ENCODE data around the gene ALPG.
"Not testable (repeated sequence)": the region's sequence is repeated elsewhere in the genome, so short reads cannot be mapped to it uniquely, and the experiment has no call there.

Gene ALPG

GRCh38 chr2:232395586-232395985 lies 11.1 kb upstream of the ALPG start:
- in situ Hi-C loops (cut with HindIII; ENCODE audit: low pct_unique_long_range_greater_than_20kb, low sequenced_read_pairs): no loop called here
- DNase-seq (ENCODE audit: low read depth in 1 of 2, low spot score in 1 of 2): no peak
- TF ChIP-seq JUND (IDR thresholded peaks at IDR 0.05; ENCODE audit: low read depth): no peak

DNA sequence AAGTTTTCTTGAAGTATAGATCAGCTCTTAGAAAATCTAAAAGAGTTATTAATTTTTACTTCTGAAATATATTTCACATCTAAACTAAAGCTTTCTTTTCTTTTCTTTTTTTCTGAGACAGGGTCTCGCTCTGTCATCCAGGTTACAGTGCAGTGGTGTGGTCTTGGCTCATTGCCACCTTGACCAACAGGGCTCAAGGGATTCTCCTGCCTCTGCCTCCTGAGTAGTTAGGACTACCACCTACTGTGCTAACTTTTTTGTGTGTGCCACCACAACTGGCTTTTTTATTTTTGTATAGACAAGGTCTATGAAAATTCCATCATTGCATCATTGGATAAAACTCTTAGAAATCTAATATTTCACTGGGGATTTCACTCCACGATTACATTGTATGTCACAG lies 10.0 kb upstream of the ALPG start:
- TF ChIP-seq JUND (IDR thresholded peaks at IDR 0.05; ENCODE audit: low read depth): no peak
- no peak for DNase-seq (ENCODE audit: low read depth in 1 of 2, low spot score in 1 of 2)
- in situ Hi-C loops (cut with HindIII; ENCODE audit: low pct_unique_long_range_greater_than_20kb, low sequenced_read_pairs): no loop called here

DNA sequence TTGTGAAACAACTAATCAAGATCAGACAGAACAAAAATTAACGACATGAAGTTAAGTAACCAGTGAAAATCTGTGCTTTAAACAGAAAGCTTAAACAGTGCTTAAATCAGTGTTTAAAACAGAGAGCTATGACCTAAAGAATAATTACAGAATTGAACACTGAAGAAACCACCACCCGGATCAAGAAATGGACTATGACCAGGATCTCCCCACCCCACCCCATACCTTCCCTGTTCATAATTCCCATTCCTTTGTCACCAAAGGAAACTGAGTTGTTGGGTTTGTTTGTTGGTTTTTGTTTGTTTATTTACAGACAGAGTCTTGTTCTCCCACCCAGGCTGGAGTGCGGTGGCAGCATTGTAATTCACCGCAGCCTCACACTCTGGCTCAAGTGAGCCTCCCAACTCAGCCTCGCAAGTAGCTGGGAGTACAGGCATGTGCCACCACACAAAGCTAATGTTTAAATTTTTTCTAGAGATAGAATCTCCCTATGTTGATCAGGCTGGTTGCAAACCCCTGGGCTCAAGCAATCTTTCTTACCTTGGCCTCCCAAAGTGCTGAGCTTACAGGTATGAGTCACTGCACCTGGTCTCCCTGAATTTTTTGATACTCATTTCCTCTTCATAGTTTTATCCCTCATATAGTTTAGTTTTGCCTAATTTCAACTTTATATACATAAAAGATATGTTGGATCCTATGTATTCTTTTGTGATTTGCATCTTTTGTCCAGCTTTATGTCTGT lies 8.2 kb upstream of the ALPG start:
- TF ChIP-seq JUND (IDR thresholded peaks at IDR 0.05; ENCODE audit: low read depth): no peak
- in situ Hi-C loops (cut with HindIII; ENCODE audit: low pct_unique_long_range_greater_than_20kb, low sequenced_read_pairs): no loop called here
- no peak for DNase-seq (ENCODE audit: low read depth in 1 of 2, low spot score in 1 of 2)

GRCh38 chr2:232400256-232401015 lies 6.2 kb upstream of the ALPG start:
- in situ Hi-C loops (cut with HindIII; ENCODE audit: low pct_unique_long_range_greater_than_20kb, low sequenced_read_pairs): no loop called here
- TF ChIP-seq JUND (IDR thresholded peaks at IDR 0.05; ENCODE audit: low read depth): no peak
- no peak for DNase-seq (ENCODE audit: low read depth in 1 of 2, low spot score in 1 of 2)

- no peak for TF ChIP-seq JUND (IDR thresholded peaks at IDR 0.05; ENCODE audit: low read depth)
- DNase-seq (ENCODE audit: low read depth in 1 of 2, low spot score in 1 of 2): no peak
- in situ Hi-C loops (cut with HindIII; ENCODE audit: low pct_unique_long_range_greater_than_20kb, low sequenced_read_pairs): no loop called here
Measured at GRCh38 chr2:232402518-232402917, 4.1 kb upstream of the ALPG start.

DNA sequence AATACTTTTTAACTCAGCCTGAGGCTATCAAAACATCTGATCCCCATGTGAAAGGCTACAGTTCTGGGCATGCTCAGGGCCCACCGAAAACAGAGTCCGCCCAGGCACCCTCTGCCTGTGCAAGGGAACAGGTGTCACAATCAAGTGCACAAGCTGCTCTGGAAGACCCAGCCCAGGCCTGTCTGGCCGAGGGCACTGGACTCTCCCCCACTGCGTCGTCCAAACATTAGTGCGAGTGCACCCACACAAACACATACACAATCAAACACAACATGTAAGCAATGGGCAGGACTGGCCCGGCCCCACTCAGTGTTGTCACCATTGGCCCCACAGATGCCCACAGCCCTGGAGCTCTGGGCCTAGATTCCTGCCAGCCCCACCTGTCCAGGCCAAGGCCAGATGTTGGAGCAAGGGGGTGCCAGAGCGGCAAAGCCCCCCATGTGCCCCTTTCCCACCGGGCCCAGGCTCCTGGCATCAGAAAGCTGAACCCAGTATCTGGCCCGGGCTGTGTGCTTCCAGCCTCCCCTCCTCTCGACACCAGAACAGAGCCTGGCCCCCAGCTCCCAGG lies 617 bp upstream of the ALPG start:
- TF ChIP-seq JUND (IDR thresholded peaks at IDR 0.05; ENCODE audit: low read depth): no peak
- in situ Hi-C loops (cut with HindIII; ENCODE audit: low pct_unique_long_range_greater_than_20kb, low sequenced_read_pairs): no loop called here

GRCh38 chr2:232407428-232408150 lies 945 bp downstream of the ALPG start:
- in situ Hi-C loops (cut with HindIII; ENCODE audit: low pct_unique_long_range_greater_than_20kb, low sequenced_read_pairs); DNase-seq (ENCODE audit: low read depth in 1 of 2, low spot score in 1 of 2): not testable (repeated sequence)

More for the DNA sequence above, 617 bp upstream of the ALPG start:
- no peak for DNase-seq (ENCODE audit: low read depth in 1 of 2, low spot score in 1 of 2)

DNA sequence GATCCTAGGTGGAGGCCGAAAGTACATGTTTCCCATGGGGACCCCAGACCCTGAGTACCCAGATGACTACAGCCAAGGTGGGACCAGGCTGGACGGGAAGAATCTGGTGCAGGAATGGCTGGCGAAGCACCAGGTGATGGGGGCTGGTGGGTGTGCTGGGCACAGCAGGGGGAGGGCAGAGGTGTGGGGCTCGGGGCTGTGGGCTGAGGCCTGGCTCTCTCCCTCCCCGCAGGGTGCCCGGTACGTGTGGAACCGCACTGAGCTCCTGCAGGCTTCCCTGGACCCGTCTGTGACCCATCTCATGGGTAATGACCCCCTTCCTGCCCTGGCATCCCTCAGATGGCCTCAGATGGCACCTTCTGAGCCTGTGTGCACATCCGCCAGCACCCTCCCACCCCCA lies 1.6 kb downstream of the ALPG start:
- in situ Hi-C loops (cut with HindIII; ENCODE audit: low pct_unique_long_range_greater_than_20kb, low sequenced_read_pairs); DNase-seq (ENCODE audit: low read depth in 1 of 2, low spot score in 1 of 2): not testable (repeated sequence)

DNA sequence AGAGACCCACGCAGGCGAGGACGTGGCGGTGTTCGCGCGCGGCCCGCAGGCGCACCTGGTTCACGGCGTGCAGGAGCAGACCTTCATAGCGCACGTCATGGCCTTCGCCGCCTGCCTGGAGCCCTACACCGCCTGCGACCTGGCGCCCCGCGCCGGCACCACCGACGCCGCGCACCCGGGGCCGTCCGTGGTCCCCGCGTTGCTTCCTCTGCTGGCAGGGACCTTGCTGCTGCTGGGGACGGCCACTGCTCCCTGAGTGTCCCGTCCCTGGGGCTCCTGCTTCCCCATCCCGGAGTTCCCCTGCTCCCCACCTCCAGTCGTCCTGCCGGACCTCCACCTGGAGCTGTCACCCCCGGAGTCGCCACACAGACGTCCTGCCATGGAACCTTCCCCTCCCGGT lies 3.0 kb downstream of the ALPG start:
- DNase-seq (ENCODE audit: low read depth in 1 of 2, low spot score in 1 of 2); in situ Hi-C loops (cut with HindIII; ENCODE audit: low pct_unique_long_range_greater_than_20kb, low sequenced_read_pairs): not testable (repeated sequence)

- TF ChIP-seq JUND (IDR thresholded peaks at IDR 0.05; ENCODE audit: low read depth): no peak
- in situ Hi-C loops (cut with HindIII; ENCODE audit: low pct_unique_long_range_greater_than_20kb, low sequenced_read_pairs): no loop called here
- no peak for DNase-seq (ENCODE audit: low read depth in 1 of 2, low spot score in 1 of 2)
Measured at GRCh38 chr2:232410238-232410900, 3.7 kb downstream of the ALPG start.

GRCh38 chr2:232411901-232412629 lies 5.4 kb downstream of the ALPG start:
- in situ Hi-C loops (cut with HindIII; ENCODE audit: low pct_unique_long_range_greater_than_20kb, low sequenced_read_pairs): no loop called here
- no peak for TF ChIP-seq JUND (IDR thresholded peaks at IDR 0.05; ENCODE audit: low read depth)
- DNase-seq (ENCODE audit: low read depth in 1 of 2, low spot score in 1 of 2): no peak

- no peak for TF ChIP-seq JUND (IDR thresholded peaks at IDR 0.05; ENCODE audit: low read depth)
- DNase-seq (ENCODE audit: low read depth in 1 of 2, low spot score in 1 of 2): no peak
- in situ Hi-C loops (cut with HindIII; ENCODE audit: low pct_unique_long_range_greater_than_20kb, low sequenced_read_pairs): no loop called here
Measured at GRCh38 chr2:232412986-232413385, 6.3 kb downstream of the ALPG start.

Data from T47D (cell line).